Mucosa of gallbladder (tissue), 1 donor: Measurements from ENCODE around the gene SMAD9. TPM values are rescaled to one million over a fixed set of nuclear protein-coding genes. Genes with fewer than 3 reads are reported as not detected.
"Not testable (repeated sequence)": the region's sequence is repeated elsewhere in the genome, so short reads cannot be mapped to it uniquely, and the experiment has no call there.

ENCODE experiments used
- DNase-seq: peaks from one replicate; pipeline ENCODE4 v3.0.0-alpha.2; 2020; ENCODE audit warnings: low spot score
- total RNA-seq: library from RNA; stranded (reverse); gene quantifications from one replicate; pipeline ENCODE4 v1.2.1, GENCODE V29; 2021
- donor health status: DM: no; HTN: no; CAD: no.

The SMAD9 gene
- total RNA-seq, 1 donor from 2014 or later, result 39.7 TPM

DNA sequence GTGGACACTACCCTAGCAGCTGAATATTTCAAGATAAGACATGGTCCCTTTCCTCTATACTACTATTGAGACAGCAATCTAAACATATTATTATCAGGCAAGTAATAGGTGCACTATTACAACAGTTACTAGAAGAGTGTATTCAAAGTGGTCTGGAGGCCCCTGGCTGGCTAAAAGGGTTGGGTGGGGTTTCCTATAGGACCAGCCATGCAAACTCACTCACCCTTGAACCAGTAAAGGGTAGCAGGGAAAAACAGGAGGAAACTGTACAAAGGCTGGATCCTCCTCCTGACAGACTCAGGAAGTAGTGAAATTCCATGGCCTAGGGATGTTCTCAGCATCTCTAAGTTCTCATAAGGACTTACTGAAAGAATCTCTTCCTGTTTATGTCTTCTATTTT, 7.7 kb downstream of the SMAD9 start:
- DNase-seq, result no peak

DNA sequence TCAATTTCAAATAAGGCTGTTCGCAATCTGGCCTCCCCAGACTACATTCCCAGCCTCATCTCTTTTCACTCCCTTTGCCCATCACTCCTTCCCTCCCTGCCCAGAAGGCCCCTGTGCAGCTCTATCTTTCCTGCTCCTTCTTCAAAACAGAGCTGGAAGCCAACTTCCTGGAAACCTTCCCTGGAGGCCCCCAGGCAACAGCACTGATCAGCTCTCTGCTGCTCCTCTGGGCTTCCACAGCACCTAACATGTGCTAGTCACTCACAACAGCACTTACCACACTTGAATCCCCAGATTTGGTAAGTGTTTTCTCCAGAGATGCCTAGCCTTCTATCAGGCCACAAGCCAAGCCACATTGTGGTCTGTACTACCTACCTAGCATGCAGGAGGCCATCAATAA, 9.5 kb downstream of the SMAD9 start:
- no peak for DNase-seq

DNA sequence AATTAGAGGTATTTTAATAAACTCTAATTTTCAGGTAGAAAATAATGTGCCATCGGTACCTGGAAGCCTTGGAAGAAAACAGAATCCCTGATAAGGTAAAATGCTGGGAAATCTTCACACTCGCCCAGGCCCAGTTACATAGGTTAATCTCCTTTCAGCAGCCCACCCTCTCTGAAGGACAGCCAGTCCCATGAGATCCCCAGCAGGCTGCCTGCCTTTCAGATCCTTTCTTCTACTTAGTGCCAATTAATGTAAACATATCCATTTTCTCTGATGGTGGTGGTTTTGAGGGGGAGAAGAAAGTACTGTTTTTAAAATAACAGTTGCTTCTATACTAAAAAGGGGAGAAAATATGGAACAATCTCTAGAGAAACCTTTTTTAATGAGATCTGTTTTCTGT, 12.2 kb downstream of the SMAD9 start:
- no peak for DNase-seq

DNA sequence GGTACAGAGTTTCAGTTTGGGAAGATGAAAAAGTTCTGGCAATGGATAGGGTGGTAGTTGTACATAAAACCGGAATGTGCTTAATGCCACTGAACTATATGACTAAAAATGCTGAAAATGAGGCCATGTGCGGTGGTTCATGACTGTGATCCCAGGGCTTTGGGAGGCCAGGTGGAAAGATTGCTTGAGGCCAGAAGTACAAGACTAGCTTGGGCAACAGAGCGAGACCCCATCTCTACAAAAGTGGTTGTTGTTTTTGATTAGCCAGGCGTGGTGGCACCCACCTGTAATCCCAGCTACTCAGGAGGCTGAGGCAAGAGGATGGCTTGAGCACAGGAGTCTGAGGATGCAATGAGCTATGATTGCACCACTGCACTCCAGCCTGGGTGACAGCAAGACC, 12.8 kb downstream of the SMAD9 start:
- DNase-seq, result no peak

DNA sequence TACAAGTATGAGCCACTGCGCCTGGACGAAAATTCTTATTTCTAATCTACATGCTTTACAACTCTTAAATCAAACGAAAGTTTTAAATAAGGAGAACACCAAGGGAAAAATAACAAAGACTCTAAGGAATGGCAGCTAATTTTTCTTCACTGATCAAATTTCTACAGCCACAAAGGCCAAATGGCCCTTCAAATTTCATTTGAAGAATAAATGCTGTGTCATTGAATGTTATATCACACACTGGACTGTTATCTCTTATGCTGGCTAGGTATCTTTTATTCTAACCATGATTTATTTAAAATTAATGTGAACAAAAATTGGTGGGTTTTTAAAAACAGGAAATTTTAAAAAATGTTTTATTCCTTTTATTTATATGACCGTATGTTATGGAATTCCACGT, 14.1 kb downstream of the SMAD9 start:
- no peak for DNase-seq

DNA sequence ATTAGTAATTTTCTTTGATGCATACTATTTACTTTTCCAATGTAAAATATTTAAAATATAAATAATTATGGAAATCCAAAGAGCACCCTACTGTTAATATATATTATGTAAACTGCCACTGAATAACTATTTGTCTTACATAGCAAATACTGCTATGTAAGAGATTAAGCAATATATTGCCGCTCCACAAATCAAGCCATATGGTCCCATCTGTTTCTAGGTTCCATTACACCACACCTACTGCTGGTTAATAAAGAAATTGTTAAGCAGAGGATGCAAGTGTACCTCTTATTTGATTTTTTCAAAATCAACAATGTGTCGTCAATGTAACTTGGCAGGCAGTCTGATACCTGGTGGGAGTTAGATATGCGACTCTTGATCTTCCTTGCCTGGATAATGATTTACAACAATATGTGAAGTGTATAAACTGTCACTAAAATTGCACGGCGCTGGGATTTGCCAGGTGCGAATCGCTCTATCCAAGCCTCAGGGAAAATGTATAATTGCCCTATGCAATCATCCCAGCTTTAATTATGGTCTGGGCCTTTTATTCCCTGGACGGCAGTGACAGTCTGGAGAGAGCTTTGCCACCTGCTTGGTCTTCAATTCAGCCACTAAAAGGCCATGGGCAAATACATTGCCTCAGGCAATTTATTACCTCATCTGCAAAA, 16.0 kb downstream of the SMAD9 start:
- DNase-seq, result peak; percentile 38

DNA sequence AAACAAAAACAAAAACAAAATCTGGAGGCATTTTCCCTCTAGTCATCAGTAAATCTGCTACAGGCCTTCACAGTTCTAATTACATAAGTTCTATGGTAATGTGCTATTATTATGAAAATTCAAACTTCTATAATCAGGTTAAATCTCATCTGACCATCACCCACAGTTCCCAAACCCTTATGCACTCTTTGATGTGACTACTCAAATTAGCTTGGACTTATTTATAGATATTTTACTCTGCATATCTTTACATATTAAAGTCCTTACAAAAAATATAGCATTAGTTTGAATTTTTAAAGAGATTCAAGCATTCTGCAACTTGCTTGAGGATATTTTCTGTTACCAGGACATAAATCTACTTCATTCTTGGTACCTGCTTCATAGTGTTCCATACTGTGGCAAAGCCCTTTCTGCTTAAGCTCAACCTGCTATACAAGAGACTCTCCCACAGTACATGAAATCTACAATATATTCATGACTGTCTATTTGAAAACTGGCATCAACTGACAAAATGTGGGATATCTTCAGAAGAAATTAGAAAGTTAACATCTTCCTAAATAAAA, 22.9 kb downstream of the SMAD9 start:
- DNase-seq, result no peak

DNA sequence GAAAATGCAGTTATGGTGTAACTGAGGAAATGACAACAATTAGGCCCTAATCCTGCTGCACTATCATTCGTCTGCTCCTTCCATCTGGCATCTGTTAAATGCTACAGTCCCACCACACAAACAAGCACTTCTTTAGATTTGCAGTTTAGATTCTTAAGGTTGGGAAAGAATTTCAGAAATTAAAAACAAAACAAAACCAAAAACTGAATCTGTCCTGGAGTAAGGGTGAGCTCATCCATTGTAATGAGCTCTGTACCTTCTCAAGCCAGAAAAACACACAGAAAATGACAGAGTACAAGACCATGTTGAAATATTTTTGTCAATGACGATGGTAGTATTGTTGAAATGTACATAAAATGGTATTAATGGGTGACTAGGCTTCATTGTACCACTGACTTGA, 28.3 kb downstream of the SMAD9 start:
- no peak for DNase-seq

DNA sequence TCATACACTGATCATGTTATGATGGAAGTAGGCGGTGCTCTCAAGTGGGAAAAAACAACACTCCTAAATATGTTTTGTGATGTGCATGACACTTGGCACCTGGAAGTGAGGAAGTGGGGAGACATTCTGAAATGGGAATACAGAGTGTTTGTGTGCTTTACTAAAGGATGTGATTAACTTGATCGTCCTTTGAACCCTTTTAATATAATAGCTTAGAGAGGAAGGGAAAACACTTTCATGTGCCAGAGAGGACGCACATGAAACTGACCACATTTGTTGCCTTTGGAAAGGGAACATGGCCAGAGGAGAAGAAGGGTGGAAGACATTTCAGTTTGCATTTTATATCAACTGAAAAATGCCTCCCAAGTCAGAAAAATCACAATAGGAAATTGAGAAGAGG, 31.4 kb downstream of the SMAD9 start:
- no peak for DNase-seq

DNA sequence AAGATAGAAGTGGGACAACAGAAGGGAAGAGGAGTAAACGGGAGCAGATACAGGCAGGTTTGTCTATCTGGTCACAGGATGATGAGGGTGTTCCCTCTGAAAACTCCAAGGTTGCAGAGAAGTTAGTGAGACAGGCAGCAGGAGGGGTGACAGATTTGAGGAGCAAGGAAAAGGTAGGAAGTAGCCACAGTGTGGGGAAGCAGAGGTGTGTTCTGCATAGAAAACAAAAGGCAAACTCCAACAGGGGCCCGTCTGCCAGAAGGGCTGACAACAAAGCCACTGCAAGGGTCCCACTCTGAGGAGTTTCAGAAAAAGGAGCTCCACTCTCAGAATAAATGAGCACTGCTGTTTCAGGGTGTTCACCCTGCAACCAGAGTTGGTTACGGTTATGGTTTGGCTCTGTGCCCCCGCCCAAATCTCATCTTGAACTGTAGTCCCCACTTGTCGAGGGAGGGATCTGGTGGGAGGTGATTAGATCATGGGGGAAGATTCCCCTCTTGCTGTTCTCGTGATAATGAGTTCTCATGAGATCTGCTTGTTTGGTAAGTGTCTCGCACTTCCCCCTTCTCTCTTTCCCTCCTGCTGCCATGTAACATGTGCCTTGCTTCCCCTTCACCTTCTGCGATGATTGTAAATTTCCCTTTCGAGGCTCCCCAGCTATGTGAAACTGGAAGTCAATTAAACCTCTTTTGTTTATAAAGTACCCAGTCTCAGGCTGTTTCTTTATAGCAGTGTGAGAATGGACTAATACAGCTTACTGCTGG, 32.1 kb downstream of the SMAD9 start:
- no peak for DNase-seq

DNA sequence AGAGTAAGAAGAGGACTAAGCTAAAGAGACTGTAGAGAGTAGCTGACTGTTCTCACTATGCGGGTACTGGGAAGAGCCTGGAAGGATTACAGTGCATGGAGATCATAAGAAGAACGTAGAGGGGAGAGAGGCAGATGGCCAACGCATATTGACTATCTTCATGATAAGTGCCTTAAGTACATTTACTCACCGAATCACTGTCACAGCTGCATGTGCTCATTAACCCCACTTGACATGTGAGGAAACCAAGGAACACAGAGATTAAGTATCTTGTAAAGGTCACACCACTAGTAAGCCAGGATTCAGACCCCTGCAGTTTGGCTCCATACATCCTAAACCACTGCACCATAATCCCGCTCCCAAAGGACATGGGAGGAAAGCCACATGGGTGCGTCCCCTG, 34.1 kb downstream of the SMAD9 start:
- no peak for DNase-seq

DNA sequence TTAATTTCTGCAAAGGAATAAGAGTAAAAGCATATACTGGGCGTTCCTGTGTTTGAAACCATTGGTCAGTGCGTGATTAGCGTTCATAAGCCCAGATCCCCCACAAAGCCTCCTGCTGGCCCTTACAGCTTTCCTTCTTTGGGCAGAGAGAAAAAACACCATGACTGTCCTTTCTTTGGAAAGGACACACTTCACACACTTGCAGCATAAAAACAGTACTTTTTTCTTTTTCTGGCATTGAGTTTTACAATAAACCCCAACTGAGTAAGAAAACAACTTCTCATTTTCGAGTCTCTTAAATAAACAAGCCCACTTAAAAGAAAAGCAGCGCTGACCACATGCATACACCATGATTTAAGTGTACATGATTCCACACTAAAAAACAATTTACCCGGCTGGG, 35.8 kb downstream of the SMAD9 start:
- no peak for DNase-seq

DNA sequence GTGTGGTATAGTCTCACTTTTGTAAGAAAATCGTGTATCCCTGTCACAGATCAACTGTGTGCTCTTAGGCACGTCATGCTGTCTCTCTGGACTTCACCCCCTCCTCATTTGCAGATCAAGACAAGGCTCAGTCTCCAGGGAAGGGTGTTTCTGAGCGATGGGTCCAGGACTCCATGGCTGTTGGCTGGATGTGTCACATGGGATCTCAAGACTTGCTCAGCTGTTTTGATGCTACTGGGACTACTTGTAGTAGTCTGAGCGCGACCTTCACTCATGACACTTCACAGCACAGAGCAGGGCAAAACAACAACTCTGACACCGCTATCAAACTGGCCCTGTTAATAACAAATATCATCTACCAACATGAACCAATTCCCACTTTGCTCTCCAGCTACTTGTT, 36.2 kb downstream of the SMAD9 start:
- DNase-seq, result no peak

DNA sequence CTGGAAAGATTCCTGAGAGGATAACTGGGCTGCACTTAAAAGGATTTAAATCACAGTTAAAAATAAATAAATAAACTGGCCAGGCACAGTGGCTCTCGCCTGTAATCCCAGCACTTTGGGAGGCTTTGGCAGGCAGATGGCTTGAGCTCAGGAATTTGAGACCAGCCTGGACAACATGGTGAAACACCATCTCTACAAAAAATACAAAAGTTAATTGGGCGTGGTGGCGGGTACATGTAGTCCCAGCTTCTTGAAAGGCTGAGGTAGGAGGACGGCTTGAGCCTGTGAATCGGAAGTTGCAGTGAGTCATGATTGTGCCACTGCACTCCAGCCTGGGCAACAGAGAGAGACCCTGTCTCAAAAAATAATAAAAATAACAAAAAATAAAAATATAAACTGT, 36.6 kb downstream of the SMAD9 start:
- DNase-seq, result not testable (repeated sequence)

DNA sequence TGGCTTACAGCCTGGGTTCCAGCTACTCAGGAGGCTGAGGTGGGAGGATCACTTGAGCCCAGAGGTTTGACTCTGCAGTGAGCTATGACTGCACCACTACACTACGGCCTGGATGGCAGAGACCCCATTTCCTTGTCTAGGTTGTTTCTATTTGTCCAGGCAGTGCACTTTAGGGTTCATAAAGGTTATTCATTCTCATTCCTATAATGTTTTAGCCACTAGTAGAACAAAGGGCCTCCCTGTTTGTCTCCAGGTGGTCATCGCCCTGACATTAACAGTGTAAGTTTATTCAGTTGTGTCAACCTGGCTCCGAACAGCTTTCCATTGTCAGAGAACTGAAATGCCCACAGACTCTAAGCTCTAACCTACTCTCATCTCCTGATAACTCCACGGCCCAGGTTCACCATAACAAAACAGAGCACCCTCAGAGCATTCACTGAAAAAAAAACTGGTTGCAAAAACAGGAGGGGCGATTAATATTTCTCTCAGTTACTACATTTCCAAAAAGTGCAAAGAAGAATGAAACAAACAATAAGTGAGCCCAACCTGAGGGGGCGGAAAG, 37.1 kb downstream of the SMAD9 start:
- DNase-seq, result no peak

DNA sequence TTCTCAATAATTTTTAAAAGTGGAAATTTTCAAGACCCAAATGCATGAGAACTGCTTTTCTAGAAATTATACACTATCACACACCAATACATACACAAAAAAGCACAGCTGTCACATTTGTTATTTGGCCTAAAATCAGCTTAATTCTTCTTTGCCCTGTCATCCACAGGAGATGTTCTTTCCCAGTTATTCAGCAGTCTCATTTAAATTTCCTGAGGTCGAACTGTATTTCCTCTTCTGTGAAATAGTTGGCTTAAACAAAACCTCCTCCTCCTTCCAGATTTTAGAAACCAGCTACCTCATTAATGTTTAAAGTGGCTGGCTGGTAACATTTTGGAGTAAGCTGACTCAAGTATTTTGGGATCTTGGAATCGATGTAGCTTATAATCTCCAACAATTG, 39.1 kb downstream of the SMAD9 start:
- no peak for DNase-seq

DNA sequence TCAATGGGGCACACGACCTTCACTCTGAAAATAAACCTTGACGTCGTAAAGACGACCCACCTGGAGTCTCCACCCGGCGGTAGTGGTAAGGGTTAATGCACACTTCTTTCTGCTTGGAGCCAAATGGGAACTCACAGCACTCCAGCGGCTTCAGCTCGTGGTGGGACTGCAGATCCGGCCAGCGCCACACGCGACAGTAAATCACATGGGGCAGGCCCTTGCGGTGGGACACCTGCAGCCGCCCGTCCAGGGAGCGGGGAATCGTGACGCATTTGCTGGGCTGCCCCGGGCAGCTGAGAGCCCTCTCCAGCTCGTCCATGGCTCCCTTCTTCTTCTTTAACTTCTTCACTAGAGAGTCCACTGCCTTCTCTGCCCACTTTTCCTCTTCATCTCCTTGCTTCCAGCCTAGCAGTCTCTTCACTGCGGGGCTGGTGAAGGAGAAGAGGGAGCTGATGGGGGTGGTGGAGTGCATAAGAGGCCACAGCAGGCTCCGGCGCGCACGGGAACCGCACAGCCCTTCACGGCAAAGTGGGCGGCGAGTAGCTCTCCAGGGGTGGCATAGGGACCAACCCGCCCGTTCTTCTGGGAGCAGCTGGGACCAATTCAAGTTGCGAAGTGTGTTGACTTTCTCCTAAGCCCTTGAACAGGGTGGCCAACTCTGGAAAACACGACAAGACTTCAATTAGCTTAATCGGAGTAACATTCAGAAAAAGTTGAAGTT, 40.7 kb downstream of the SMAD9 start:
- DNase-seq, result no peak

DNA sequence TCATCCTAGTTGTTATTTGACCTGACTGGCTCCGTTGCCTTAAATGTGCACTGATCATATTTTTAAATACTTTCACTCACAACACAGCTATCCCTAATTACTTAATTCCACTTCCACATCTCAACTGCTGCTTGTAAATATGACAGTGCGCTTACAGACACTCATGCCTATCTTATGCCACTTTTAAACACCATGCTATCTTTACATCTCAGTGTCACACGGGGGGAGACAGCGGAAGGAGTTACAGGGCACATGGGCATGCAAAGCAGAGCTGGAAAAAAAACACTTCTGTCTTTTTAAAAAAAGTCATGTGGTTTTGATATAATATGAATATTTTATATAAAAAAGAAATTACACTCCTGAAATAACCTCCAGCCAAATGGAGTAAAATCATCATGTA, 44.1 kb downstream of the SMAD9 start:
- DNase-seq, result no peak

DNA sequence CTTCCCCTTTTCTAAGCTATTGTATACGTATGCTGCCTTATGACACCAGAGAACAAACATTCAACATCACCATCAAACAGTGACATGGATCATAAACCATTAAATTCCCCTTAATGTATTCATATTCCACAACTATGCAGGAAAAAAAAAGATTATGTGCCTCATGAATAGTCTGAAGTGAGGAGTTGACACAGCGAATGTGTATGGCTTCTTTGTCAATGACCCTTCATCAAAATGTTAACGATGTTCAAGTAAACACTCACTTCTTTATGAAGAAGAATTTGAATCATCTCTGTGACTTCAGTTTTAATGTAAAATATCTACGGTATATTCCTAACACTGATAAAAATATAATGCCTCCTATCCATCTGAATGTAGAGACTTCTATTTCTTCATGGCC, 44.6 kb downstream of the SMAD9 start:
- DNase-seq, result no peak

DNA sequence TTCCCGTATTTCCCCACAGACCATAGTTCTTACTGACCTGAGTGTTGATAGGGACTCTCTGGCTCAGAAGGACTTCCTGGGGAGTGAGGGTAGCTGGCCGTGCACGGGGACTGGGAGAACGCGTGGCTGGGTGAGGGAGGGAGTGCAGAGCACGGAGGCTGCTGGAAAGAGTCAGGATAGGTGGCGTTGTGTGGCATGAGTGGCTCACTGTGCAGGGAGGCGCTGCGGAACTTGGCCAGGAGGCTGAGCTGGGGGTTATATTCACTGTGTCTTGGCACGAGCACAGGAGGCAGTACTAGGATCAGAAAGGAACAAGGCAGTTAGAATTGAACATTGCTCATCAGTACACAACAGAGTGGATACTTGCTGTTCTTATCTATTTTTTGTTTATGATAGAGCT, 47.4 kb downstream of the SMAD9 start:
- DNase-seq, result no peak

DNA sequence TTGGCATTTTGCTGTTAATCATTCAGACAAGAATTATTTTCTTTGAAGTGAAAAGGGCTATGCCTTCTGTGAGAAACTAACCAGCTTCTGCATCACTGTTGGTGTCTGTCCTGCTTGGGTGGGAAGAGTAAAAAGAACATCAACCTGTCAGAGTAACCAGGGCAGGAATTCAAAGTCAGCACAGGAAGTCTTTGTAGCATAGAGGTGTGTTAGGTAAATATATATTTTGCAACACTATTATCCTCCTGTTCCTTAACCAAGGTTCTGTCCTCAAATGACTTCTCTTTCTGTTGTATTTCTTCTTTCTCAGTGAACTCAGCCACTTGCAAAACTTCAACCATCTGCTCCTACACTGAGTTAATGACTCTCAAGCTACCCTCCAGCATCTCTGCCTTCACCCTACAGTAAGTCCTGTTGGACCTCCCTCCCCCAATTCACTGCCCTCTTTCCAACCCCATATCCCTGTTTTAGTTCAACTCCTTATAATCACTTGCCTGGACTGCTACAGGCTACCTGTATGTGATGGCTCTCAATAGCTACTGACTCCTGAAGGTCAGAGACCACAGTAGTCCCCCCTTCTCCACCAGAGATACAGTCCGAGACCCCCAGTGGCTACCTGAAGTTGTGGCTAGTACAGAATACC, 49.9 kb downstream of the SMAD9 start:
- no peak for DNase-seq

DNA sequence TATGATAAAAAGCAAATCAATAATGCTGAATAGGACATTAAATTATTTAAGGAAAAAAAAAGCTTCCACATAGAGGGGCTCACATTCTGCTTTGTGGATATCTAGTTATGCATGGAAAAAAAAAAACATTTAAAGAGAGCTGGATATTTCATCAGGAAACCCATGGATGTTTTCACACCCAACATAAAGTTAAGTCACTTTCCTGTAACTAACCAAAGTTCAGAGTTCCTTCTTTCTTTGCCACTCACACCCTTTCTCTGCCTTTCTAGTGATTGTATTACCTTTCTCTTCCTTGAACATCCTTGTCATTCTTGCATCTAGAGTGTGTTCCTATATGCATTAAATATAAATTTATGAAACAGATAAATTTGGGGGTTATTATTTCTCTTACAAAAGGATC, 53.8 kb downstream of the SMAD9 start:
- DNase-seq, result no peak
